Tibial artery (tissue), 4 donors: Measurements from ENCODE around the gene GSK3A.

Experiments
- DNase-seq, 2 donors: peaks; one replicate each; pipeline ENCODE4 v3.0.0-alpha.2; 2019
- H3K27ac ChIP-seq, 2 donors: fragments of 200-600 bp; sonication (generic) in 1 of 2; 1 replicate in 1 of 2; 2 replicates in 1 of 2; pipeline ENCODE4 v1.5.1; 2018 to 2019; ENCODE audit warnings: mild to moderate bottlenecking in 1 of 2
- H3K27me3 ChIP-seq, 2 donors: fragments of 200-600 bp; sonication (generic) in 1 of 2; one replicate each; pipeline versions ENCODE4 v1.5.1 to v1.6.0; 2016 to 2019
- H3K36me3 ChIP-seq, 3 donors: fragments of 200-600 bp; sonication (generic) in 2 of 3; one replicate each; pipeline ENCODE4 v1.5.1; 2016 to 2019; ENCODE audit warnings: mild to moderate bottlenecking in 2 of 3
- H3K4me1 ChIP-seq, 4 donors: fragments of 200-600 bp; sonication (generic) in 2 of 4; 1 replicate in 3 of 4; 2 replicates in 1 of 4; pipeline ENCODE4 v1.5.1; 2016 to 2019
- H3K4me3 ChIP-seq, 2 donors: fragments of 200-600 bp; sonication (generic) in 1 of 2; 1 replicate in 1 of 2; 2 replicates in 1 of 2; pipeline ENCODE4 v1.5.1; 2018 to 2019; ENCODE audit warnings: mild to moderate bottlenecking in 2 of 2
- H3K9me3 ChIP-seq, 3 donors: fragments of 200-600 bp; sonication (generic) in 1 of 3; one replicate each; pipeline ENCODE4 v1.5.1; 2016 to 2019
- intact Hi-C: fragments of 100-400 bp; cut with DNase I; formaldehyde crosslinking; loops from one replicate; pipeline ENCODE4 v1.15.0; 2023; ENCODE audit warnings: low total_unique reads
- TF ChIP-seq, protein P1 (sequence below), 2 experiments: fragments of 200-600 bp in 1 of 2; fragments of 450-650 bp in 1 of 2; IDR thresholded peaks; one replicate each; pipeline ENCODE4 v1.5.1; 2017 to 2019; ENCODE audit warnings: antibody characterized with exemption in 2 of 2, mild to moderate bottlenecking in 1 of 2, moderate library complexity in 1 of 2

The GSK3A gene

DNA sequence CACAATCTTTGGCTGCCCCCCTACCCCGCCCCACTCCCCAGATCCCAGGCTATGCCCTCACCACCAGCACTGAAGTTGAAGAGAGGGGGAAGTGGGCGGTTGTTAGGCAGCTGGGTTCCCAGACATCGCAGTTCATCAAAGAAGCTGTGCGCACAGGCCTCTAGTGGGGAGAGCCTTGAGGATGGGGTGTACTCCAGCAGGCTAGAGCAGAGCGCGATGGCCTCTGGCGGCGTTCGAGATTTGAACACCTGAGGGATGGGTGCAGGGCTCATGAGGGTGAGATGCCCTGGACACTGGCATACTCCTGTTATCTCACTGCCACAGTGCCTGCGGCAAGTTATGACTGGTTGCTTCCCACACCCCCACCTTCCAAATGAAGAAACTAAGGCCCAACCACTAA is 10.0 kb downstream of the GSK3A start:
- H3K27me3 ChIP-seq = no peaks in the 10 kb centered on the region
- H3K36me3 ChIP-seq = peaks cover 59 to 98% (median 92%) of the 10 kb centered on the region in 3 donors
- intact Hi-C loops = no loop called here
- no peak for DNase-seq
- no peak overlapping the region for H3K4me3 ChIP-seq
- H3K9me3 ChIP-seq = no peaks in the 10 kb centered on the region
- TF ChIP-seq, protein P1, sequence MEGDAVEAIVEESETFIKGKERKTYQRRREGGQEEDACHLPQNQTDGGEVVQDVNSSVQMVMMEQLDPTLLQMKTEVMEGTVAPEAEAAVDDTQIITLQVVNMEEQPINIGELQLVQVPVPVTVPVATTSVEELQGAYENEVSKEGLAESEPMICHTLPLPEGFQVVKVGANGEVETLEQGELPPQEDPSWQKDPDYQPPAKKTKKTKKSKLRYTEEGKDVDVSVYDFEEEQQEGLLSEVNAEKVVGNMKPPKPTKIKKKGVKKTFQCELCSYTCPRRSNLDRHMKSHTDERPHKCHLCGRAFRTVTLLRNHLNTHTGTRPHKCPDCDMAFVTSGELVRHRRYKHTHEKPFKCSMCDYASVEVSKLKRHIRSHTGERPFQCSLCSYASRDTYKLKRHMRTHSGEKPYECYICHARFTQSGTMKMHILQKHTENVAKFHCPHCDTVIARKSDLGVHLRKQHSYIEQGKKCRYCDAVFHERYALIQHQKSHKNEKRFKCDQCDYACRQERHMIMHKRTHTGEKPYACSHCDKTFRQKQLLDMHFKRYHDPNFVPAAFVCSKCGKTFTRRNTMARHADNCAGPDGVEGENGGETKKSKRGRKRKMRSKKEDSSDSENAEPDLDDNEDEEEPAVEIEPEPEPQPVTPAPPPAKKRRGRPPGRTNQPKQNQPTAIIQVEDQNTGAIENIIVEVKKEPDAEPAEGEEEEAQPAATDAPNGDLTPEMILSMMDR (IDR thresholded peaks at IDR 0.05) = no peak
- no peak overlapping the region for H3K27ac ChIP-seq
- no peaks in the 10 kb centered on the region for H3K4me1 ChIP-seq

DNA sequence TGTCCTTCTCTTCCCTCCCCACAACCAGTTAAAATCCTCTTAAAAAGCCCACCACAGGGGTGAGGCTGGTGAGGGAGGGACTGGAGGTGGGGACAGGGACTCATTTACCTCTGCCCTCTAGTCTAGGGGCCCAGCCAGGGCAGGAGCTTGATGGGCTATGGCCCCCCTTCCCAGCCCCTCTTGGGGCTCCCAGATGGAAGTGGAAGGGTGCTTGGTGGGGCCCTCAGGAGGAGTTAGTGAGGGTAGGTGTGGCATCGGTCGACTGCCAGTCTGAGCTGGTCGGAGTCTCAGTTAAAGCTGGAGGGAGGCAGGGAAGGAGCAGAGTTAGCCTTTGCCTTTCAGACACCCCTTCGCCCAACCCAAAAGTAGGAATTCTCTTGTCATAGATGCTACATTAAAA is 11.8 kb downstream of the GSK3A start:
- Histone ChIP-seq H3K4me3 (no peak overlapping the region), H3K4me1 (peaks cover 0 to 3% (median 0%) of the 10 kb centered on the region in 4 donors), H3K36me3 (peaks cover 70 to 100% (median 97%) of the 10 kb centered on the region in 3 donors), H3K27ac (no peak overlapping the region), H3K9me3 (no peaks in the 10 kb centered on the region), H3K27me3 (no peaks in the 10 kb centered on the region)
- intact Hi-C loops = no loop called here
- DNase-seq = no peak
- TF ChIP-seq, protein P1 (IDR thresholded peaks at IDR 0.05) = no peak

DNA sequence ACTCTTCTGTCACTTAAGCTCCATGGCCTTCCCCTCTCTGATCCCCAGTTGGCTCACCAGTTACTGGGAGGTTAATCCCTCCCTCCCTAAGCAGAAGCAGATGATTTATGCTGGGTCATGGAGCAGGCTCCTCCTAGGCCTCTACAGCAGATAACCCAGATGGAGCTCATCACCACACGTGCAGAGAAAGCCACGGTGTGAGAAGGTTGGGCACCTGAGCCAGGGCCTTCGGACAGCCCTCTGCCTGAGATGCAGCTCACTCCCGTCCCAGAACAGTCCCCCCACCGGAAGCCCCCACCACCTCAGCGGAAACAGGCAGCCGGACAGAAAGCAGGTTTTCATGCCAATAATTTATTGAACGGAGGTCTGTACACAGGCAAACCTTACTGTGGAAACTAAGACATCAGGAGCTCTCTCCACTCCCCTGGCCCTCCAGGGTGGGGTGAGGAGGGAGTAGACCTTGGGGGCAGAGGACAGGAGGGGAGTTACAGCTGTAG is 12.5 kb downstream of the GSK3A start:
- no peak overlapping the region for H3K4me3 ChIP-seq
- H3K4me1 ChIP-seq = peaks cover 0 to 3% (median 0%) of the 10 kb centered on the region in 4 donors
- H3K27ac ChIP-seq = no peak overlapping the region
- intact Hi-C loops = no loop called here
- H3K36me3 ChIP-seq = peaks cover 72 to 100% (median 97%) of the 10 kb centered on the region in 3 donors
- no peak for DNase-seq
- H3K27me3 ChIP-seq = no peaks in the 10 kb centered on the region
- H3K9me3 ChIP-seq = no peaks in the 10 kb centered on the region
- TF ChIP-seq, protein P1 (IDR thresholded peaks at IDR 0.05) = no peak

DNA sequence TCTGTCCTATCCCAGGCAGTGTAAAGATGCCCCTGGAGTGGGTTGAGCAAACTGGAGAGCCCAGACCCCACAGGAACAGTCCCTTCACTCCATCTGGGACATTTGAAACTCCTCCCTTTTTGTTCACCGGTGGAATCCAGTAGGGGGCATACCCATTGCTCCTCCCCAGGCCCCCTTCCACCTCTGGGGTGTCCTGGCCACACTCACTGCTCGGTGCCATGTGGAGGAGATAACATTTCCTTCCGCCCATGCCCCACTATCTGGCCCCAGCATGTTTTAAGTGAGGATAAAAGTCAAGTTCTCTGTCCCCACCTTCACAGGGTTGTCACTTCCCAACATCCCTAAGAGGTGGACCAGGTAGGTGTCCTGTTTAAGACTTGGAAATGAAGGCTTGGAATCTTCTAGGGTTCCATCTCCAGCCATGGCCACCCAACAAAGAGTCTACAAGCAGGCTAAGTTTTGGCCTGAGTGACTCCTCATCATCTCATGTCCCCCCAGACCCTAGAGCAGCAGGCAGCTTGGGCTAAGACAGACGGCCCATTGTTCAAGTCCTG is 13.0 kb downstream of the GSK3A start:
- intact Hi-C loops = no loop called here
- H3K27me3 ChIP-seq = no peaks in the 10 kb centered on the region
- peaks cover 0 to 3% (median 0%) of the 10 kb centered on the region in 4 donors for H3K4me1 ChIP-seq
- no peak overlapping the region for H3K4me3 ChIP-seq
- H3K9me3 ChIP-seq = no peaks in the 10 kb centered on the region
- H3K27ac ChIP-seq = no peak overlapping the region
- TF ChIP-seq, protein P1 (IDR thresholded peaks at IDR 0.05) = no peak
- peaks cover 72 to 100% (median 97%) of the 10 kb centered on the region in 3 donors for H3K36me3 ChIP-seq
- DNase-seq = no peak

DNA sequence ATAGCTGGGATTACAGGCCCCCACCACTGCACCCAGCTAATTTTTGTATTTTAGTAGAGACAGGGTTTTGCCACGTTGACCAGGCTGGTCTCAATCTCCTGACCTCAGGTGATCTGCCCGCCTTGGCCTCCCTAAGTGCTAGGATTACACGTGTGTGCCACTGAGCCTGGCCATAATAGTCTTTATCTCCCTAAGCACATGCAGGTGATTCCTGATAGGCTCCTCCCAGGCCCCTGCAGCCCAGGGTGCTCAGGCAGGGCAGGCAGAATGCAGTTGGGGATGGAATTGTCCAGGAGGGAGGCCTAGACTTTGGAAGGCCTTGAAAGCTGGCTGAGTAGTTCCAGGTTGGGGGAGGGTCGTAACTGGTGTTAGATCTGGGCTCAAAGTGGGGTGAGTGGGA is 13.8 kb downstream of the GSK3A start:
- DNase-seq = no peak
- Histone ChIP-seq H3K4me1 (peaks cover 0 to 3% (median 0%) of the 10 kb centered on the region in 4 donors), H3K27me3 (no peaks in the 10 kb centered on the region), H3K4me3 (no peak overlapping the region), H3K9me3 (no peaks in the 10 kb centered on the region), H3K36me3 (peaks cover 68 to 98% (median 91%) of the 10 kb centered on the region in 3 donors), H3K27ac (no peak overlapping the region)
- intact Hi-C loops = no loop called here
- TF ChIP-seq, protein P1 (IDR thresholded peaks at IDR 0.05) = no peak
